Stimulated activated CD4-positive, alpha-beta T cell treated with anti-CD3 and anti-CD28 coated beads, TNF-alpha, amount 100 ng/mL, for 4 hours (primary cell): ENCODE results near the gene GAB3.

Source experiments
- DNase-seq, 3 experiments: peaks; one replicate each; pipeline ENCODE4 v3.0.0-alpha.2; 2020; ENCODE audit warnings: low read depth in 3 of 3

GAB3 gene

DNA sequence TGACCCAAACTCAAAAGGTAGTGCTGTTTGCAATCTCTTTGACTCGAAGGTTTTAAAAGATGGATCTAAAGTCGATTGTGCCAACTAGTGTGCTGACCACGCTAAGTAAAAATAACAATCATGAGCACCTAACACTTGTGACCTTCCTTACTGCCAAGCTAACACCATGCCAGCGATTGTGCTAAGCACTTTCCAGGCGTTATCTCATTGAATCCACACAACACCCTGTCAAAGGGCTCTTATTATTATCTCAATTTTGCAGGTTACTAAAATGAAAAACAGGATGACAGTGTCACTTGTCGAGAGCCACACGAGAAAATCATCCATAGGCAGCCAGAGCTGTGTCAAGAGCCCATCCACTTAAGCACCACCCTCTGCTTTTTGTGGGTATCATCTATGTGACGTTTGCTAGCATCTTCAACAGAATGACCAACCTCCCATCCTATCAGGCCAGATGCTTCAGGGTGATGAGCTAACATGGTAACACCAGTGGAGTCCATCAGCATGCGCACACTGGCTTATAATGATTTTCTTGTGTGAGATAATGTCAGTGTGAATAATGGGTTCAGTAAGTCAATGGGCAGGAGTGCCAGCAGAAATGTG is 893 bp upstream of the GAB3 start:
- DNase-seq = no peak

DNA sequence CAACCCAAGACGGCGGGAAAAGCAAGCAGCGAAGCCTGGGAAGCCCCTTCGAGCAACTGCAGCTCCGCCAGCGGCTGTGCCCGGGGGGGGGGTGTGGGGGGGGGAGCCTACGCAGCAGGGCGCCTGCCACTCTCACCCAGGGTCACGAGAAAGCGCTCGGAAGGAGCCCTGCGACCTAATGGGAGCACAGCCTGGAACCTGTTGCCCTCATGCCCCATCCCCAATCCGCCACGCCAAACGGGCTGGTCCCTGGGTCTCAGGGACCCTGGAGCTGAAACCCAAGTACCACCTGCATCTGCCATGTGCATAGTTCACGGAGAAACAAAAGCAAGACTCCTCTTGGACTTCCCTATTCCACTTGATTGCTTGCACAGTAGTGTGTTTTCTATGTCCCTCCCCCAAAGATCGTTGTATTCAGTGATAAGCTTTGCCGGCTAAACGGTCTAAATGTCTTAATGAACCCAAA is 359 bp upstream of the GAB3 start:
- no peak for DNase-seq

DNA sequence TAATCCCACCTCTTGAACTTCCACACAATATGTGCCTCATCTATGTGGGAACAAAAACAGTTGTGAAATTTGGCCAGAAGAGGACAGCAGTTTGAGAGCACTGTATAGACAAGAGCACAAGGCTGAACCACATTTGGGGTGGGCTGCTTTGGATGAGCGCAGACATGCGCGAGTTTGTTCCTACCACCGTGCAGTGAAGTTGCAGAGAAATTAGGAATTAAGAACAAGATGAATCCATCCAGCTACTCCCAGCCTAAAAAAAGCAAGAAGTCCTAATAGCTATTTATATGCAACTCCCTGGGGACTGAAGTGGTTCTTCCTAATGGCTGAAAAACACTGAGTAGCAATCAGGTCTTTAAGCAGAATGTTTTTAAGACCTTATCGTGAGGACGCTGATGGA is 1.0 kb downstream of the GAB3 start:
- no peak for DNase-seq

DNA sequence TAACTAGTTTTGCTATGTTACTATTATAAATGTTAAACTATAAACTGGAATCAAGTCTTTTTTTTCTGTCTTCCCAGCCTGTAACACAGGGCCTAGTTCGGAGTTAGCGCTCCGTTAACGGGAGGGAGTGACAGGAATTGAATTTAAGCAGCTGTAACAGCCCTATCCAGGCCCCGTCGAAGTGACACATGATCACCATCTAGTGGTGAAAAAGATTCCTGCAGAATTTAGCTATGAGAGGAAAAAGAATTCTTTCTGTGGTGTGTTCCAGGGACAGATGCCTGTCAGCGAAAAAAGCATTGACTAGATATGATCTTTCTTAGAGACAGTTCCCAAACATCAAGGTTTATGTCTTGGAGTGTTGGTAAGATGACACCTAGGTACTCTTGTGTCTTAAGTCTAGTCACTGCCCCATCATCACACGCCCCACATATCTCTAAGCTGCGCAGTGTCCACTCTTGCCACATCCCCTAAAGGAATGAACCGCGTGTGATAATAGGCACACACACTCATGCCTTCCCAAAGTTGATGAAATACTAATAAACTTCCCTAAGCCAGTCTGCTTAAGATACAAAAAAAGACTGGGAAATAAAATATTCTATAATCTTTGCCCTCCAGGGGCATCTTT is 2.1 kb downstream of the GAB3 start:
- DNase-seq = peak in 1 of 3 experiments; percentile 31

DNA sequence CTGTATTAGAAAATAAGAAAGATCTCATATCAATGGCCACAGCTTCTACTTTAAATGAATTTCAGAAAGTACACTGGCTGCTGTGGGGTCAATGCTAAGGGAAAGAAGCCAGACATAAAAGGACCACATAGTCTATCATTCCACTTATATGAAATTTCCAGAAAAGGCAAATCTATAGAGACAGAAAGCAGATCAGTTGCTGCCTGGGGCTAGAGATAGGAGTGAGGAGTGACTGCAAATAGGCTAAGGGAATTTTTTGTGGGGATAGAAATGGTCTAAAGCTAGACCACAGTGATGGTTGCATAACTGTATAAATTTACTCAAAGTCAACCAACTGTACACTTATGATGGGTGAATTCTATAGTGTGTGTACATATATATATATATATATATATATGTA is 8.3 kb downstream of the GAB3 start:
- DNase-seq = no peak

DNA sequence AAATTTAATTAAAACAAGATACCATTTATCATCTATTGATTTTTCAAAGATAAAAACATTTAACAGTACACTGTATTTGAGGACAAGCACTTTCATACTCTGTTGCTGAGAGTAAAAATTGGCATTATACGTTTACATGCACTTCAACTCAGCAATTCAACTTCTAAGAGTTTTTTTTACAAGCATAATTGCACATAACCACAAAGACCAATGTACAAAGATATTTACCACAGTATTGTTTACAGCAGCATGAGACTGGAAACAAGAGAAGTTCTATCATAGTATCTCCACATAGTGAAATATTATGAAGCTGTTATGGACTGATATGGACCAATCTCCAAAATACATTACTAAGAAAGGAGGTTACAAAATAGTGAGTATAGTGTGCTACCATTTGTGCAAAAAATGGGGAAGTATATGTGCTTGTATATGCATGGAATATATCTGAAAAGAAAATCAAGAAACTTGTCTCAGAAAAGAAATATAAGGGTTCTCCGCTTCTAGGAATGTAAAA is 10.9 kb downstream of the GAB3 start:
- DNase-seq = no peak

DNA sequence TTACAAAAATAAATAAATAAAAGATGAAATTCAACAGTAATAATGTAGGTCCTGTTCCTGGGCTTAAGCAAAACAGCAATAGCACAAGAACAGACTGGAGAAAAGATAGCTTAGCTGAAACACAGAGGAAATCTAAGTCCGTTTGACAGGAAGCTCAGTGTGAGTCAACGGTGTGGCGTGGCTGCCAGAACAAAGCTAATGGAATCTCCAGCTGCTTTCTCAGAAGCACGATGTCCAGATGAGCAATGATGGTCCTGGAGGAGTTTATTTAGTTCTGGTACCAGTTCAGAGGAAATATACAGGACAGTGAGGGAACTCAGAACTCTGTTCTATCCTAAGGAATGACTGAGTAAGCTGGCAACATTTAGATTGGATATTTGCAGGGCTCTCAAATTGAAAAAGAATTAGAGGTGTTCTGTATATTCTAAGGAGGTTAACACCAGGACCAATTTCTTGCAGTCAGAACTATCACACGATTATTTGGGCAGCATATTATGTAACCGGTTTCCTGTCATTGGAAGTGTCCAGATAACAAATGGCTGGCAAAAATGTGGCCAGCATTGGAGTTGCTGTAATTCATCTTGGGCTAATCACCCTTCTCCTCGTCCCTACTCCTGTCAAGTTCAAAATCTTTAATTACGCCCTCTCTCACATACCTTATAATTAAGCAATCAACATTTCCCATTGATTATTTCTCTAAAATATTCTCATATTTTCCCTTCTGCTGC is 12.7 kb downstream of the GAB3 start:
- no peak for DNase-seq

DNA sequence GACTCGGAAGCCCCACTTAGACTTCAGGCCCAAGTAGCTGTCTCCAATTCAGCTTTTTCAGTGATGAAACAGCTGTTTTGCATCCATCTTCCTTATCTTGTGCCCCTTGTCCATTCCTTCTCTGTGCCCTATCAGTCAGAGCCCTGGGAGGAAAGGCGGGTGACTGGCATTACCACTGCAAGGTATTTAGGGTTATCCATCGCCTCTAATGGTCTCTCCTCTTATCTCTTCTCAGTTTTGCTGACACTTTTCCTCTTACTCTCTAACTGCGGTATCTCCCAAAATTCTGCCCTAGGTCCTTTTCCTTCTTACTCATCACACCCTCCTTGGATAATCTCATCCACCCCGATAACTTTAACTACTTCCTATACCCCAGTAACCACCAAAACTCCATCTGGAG is 13.7 kb downstream of the GAB3 start:
- no peak for DNase-seq

DNA sequence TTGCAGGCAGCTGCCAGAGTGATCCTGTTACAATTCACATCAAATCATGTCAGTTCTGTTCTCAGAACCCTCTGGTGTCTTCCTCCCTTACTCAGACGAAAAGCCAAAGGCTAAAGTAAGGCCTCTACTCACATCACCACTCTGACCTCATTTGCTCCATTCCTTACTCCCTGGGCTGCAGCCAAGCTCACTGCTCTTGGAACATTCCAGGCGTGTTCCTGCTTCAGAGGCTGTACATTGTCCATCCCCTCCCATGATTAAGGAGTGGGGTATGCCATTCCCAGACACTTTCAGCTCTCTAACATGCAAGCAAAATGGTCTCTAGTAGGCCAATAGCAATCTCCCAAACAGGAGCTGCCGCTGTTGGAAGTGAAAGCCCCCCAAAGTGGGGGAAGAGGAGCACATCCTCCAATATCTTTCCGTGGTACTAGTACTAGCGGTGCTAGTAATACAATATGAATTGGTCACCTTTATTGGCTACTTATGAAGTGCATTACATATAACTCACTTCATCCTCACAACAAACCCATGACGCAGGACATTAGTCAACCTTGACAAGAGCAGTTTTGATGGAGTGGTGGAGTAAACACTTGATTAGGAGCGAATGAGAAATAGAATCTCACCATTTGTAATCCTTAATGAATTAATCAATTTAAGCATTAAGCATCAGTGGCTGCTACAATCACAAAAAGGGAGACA is 15.0 kb downstream of the GAB3 start:
- no peak for DNase-seq

DNA sequence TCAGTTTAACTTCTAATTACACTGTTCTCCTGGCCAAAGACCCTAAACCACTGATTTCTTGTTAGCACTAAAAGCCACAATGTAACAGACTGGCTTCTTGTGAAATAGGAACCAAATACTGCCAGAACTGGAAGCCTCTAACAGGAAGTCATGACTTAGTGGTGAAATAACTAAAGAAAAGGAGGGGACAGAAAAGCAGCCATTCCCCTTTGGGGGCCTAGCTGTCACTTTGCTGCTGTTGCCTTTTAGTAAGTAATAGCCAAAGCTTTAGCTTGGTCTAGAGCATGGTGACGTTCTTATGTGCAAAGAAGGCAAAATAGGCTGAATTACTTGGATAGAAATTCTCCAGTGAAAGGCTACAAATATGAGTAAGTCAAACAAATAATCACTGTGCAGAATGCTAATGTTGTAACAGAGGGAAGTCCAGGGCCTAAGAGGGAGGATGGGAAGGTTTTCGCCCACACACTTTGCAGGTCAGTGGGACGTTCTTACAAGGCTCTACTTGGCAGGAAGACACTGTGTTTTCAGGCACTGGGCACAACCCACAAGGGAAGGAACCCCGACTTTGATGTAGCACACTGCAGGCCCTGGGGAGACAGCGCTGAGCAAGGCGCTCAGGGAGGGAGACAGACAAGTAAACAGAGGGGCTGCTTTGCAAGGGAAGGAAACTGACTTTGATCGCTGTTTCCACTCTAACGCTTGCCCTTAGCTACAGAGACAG is 16.7 kb downstream of the GAB3 start:
- DNase-seq = no peak

DNA sequence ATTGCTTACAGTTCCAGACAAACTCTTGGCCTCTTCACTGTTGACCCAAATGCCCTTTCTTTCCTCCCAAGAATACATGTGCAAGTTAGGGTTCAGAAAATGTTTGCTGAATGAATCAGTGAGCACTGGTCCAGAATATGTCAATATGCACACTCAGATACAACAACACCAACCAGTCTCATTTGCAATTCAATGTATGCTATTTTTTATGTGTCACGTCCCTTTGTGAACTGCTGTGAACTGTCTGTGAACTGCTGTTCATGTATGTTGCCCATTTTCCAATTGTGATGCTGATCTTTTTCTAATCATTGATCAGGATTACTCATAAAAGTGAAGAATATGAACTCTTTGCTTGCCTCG is 17.8 kb downstream of the GAB3 start:
- DNase-seq = no peak

DNA sequence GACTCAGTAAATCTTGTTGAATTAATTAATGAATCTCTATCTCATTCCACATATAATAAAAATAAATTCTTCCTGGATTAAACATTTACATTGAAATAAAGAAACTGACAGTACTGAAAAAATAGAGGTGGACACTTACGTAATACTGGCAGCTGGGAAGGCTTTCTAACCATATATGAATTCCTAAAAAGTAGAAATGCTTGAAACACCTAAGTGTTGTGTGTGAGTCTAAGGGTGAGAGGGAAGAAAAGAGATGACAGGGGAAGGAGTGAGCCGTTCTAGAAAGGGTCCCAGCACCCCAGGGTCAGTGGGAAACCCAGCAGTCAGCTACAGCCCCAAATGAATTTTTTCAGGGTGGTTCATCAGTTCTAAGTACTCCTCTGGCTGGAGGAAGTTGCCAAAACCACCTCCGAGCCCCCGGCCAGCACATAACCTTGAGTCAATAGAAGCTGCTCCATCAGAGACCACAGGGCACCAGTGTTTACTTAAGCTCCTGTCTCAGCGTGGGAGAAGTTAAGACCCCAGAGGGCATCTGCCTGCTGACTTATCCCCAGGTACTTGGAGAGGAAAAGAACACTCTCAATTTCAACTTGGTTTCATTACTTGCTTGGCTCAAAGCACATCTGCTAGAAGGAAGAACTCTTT is 18.3 kb downstream of the GAB3 start:
- no peak for DNase-seq

DNA sequence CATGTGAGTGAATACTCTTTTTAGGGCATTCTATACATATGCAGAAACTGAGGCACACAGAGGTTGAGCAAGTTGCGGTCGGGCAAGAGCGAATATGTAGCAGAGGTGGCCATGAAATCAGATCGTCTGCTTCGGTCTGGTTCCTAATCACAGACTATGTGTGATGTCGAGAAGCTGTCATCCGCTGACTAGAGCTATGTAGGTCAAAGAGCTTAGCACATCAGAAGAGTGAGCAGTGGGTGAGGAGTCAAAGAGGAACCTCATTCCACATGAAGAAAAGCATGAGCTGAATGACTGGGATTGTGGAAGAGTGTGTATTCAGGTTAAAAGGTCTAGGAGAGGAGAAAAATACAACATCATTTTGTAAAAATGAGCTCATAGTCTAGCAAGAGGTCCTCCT is 19.0 kb downstream of the GAB3 start:
- DNase-seq = no peak

DNA sequence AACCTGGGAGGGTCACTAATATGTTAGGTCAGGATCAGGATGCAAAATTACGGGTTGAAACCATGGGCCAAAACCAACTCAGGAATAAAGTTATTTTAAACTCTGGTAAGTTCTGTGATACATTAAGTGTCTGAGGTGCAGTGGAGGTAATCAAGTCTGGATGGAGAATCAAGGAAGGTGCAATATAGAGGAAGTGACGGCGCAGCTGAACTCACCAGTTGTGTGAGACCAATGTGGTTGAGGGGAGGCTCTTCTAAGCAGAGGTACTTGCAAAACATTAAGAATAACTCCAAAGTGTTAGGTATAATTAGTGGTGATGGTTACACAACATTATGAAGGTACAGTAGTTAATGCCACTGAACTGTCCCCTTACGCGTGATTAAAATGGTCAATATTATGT is 19.7 kb downstream of the GAB3 start:
- DNase-seq = no peak

DNA sequence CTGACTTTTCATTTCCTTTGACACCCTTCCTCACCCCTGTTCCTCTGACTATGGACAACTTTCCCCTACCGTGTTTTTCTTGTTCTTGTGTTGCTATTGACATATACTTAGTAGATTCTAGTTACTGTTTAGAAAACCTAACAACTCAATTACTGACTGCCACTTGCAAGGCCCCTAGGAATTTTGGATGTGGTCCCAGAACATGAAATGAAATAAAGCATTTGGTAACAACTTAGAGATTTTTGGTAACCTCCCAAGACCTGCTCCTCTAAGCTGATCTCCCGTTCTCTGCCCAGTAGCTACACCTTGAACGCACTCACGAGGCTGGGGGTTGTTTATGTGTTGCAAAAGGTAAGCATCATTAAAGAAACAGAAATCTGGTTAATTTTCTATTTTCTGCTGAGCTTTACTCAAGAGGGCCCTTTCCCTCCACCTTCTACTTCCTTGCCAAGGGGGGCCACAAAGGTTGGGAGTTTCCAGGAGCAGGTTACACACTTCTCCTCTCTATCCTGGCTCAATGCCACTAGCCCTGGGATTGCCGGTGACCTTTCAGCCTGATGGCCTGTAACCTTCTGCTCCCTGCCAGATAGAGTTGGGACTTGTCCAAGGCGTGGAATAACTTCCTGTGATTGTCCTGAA is 20.5 kb downstream of the GAB3 start:
- no peak for DNase-seq

DNA sequence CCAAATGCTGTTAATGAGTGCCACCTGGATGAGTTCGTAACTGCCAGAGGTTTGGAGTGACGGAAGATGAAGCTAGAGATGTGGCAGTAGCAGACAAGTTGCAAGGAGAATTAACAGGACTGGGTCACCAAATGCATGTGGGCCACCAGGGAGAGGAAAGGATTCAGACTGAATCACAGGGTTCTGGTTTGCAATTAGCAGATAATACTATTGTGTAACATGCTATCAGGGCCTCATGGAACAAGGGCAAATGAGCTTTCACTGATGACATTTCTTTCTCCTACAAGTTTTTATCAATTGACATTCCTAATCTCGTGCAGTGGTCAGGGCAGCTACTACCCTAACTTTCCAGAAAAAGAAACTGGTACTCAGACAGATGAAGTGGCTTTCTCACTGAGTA is 21.4 kb downstream of the GAB3 start:
- no peak for DNase-seq

DNA sequence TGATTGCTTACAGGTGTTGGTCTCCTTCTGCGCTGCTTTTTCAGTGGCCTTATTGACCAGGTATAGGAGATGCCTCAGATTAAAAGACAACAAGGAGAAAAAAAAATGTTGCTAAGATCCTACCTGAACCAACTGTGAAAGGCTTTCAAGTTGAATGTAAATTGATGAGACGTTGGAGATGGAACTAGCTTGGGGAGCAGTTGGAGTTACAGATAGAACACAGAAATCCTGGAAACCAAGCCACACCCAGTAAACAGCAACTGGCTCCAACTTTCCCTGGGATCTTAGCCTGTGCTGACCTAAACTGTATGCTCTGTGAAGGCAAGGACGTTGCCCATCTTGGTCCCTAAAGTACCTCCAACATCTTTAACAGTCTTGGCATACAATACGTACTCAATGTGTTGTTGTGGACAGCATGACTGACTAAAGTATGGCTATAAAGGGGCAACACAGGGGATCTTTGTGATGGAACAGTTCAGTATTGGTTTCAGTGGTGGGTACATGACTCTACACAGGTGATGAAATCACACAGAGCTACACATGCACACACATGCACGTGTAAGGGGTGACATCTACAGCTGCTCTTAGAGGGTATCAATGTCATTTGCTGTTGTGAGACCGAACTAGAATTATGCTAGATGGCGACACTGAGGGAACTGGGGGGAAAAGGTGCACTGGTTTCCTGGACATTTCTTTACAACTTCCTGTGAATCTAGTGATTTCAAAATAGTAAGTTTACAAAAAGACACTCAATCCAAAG is 22.3 kb downstream of the GAB3 start:
- no peak for DNase-seq

DNA sequence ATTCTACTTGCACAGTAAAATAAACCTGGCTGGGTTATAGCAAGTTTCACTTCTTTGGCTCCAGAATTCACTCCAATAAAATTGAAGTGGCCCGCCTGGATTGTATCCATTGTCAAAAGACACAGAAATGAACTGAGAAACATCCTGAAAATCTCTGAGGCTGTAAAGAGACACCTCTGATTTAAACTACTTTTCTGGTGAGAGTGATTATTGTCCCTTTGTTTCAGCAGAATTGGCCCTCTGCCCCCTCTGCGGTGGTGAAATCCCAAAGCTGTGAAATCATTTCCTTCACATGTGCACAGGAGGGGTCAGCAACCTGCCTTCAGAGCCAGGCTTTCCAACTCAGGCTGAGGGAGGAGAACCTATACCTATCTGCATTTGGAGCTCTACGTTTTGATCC is 23.0 kb downstream of the GAB3 start:
- DNase-seq = no peak

DNA sequence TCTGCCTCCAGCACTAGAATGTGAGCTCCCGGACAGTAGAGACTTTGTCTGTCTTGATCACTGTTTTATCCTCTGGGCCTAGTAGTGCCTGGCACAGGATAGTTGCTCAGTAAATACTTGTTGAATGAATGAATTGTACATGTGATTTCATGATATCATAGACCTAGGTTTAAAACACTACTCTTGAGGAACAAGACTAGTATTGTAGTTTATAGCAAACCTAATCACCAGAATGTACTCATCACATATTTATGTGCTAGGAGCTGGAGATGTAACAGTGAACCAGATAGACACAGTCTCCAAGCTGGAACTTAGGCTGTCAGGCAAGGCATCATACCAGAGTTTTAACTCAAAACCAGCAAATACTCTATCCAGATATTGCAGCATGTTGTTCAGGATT is 23.5 kb downstream of the GAB3 start:
- DNase-seq = no peak
